OCI-LY1 (cell line): ENCODE data around the gene CRISP2.

Experiments
- H2AFZ ChIP-seq: fragments of 200-600 bp; sonication (generic), shearing (Covaris generic); 2 replicates; pipeline ENCODE4 v1.6.0; 2014; ENCODE audit warnings: antibody characterized with exemption, mild to moderate bottlenecking, low read length
- H3F3A ChIP-seq: fragments of 200-600 bp; sonication (generic), shearing (Covaris generic); 2 replicates; pipeline ENCODE4 v1.6.0; 2014; ENCODE audit warnings: mild to moderate bottlenecking, antibody characterized with exemption, low read length, moderate library complexity; ENCODE audit not compliant: insufficient read depth
- H3K27ac ChIP-seq: fragments of 200-600 bp; sonication (generic); 2 replicates; pipeline ENCODE4 v1.5.1; 2014; ENCODE audit warnings: low read length, mixed run types, mild to moderate bottlenecking, low read depth; ENCODE audit not compliant: poor library complexity, severe bottlenecking
- H3K27me3 ChIP-seq: fragments of 200-600 bp; sonication (generic); 2 replicates; pipeline ENCODE4 v1.6.0; 2014; ENCODE audit warnings: antibody characterized with exemption, mild to moderate bottlenecking, low read length, moderate library complexity; ENCODE audit not compliant: insufficient read depth
- H3K36me3 ChIP-seq: fragments of 200-600 bp; sonication (generic); 2 replicates; pipeline ENCODE4 v1.6.1; 2014; ENCODE audit warnings: mild to moderate bottlenecking, antibody characterized with exemption, low read length, moderate library complexity, mixed read lengths; ENCODE audit not compliant: insufficient read depth
- H3K4me1 ChIP-seq: fragments of 200-600 bp; sonication (generic); 2 replicates; pipeline ENCODE4 v1.5.1; 2014; ENCODE audit warnings: mild to moderate bottlenecking, low read length, moderate library complexity; ENCODE audit not compliant: insufficient read depth, severe bottlenecking
- H3K4me2 ChIP-seq: fragments of 200-600 bp; sonication (generic), shearing (Covaris generic); 2 replicates; pipeline ENCODE4 v1.6.1; 2014; ENCODE audit warnings: low read length
- H3K4me3 ChIP-seq: fragments of 200-600 bp; sonication (generic); 2 replicates; pipeline ENCODE4 v1.5.1; 2014; ENCODE audit warnings: low read length, low read depth, mild to moderate bottlenecking, mixed read lengths; ENCODE audit not compliant: poor library complexity, severe bottlenecking
- H3K79me2 ChIP-seq: fragments of 200-600 bp; shearing (Covaris generic); 2 replicates; pipeline ENCODE4 v1.6.1; 2016; ENCODE audit warnings: mixed run types, low read length, mixed read lengths; ENCODE audit not compliant: insufficient read depth
- H3K9ac ChIP-seq: fragments of 200-600 bp; sonication (generic), shearing (Covaris generic); 2 replicates; pipeline ENCODE4 v1.6.1; 2014; ENCODE audit warnings: mild to moderate bottlenecking, low read length, mixed read lengths
- H3K9me2 ChIP-seq: fragments of 200-600 bp; sonication (generic), shearing (Covaris generic); 2 replicates; pipeline ENCODE4 v1.6.1; 2014; ENCODE audit warnings: low read depth, mild to moderate bottlenecking, low read length, mixed read lengths
- H3K9me3 ChIP-seq: fragments of 200-600 bp; shearing (Covaris generic); 2 replicates; pipeline ENCODE4 v1.6.1; 2014; ENCODE audit warnings: low read length, mixed read lengths
- H4K20me1 ChIP-seq: fragments of 200-600 bp; sonication (generic), shearing (Covaris generic); 2 replicates; pipeline ENCODE4 v1.6.0; 2016; ENCODE audit warnings: mild to moderate bottlenecking, low read length; ENCODE audit not compliant: insufficient read depth
- EZH2 ChIP-seq: fragments of 200-600 bp; sonication (generic), shearing (Covaris generic); IDR thresholded peaks from 2 replicates; pipeline ENCODE4 v1.8.0; 2017; ENCODE audit warnings: borderline replicate concordance, mixed run types, mild to moderate bottlenecking, antibody characterized with exemption, low read length, moderate library complexity, mixed read lengths
- TF ChIP-seq, protein P1 (sequence below): fragments of 200-600 bp; sonication (generic), shearing (Covaris generic); IDR thresholded peaks from 2 replicates; pipeline ENCODE4 v1.5.1; 2017; ENCODE audit warnings: mild to moderate bottlenecking, antibody characterized with exemption, low read length, moderate library complexity, mixed read lengths

The CRISP2 gene

GRCh38 chr6:49713346-49713745 is at the start of gene CRISP2:
TSS of gene CRISP2 (minus strand) at chr6:49713543. CDS start at chr6:49709196, 4,347 bp downstream.
- Histone ChIP-seq H2AFZ (no peak within 1 kb of the TSS), H3K9me3 (no peaks in the 10 kb centered on the region), H3K4me1 (no peaks in the 10 kb centered on the region), H3K9ac (no peak within 1 kb of the TSS), H3F3A (no peaks in the 10 kb centered on the region), H3K4me3 (no peak within 1 kb of the TSS), H3K79me2 (no peaks in the 10 kb centered on the region), H3K27ac (no peak within 1 kb of the TSS), H4K20me1 (no peaks in the 10 kb centered on the region), H3K4me2 (no peak within 1 kb of the TSS), H3K36me3 (no peaks in the 10 kb centered on the region), H3K27me3 (no peaks in the 10 kb centered on the region), H3K9me2 (no peaks in the 10 kb centered on the region)
- TF ChIP-seq, protein P1, sequence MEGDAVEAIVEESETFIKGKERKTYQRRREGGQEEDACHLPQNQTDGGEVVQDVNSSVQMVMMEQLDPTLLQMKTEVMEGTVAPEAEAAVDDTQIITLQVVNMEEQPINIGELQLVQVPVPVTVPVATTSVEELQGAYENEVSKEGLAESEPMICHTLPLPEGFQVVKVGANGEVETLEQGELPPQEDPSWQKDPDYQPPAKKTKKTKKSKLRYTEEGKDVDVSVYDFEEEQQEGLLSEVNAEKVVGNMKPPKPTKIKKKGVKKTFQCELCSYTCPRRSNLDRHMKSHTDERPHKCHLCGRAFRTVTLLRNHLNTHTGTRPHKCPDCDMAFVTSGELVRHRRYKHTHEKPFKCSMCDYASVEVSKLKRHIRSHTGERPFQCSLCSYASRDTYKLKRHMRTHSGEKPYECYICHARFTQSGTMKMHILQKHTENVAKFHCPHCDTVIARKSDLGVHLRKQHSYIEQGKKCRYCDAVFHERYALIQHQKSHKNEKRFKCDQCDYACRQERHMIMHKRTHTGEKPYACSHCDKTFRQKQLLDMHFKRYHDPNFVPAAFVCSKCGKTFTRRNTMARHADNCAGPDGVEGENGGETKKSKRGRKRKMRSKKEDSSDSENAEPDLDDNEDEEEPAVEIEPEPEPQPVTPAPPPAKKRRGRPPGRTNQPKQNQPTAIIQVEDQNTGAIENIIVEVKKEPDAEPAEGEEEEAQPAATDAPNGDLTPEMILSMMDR: no peak
- no peak for TF ChIP-seq EZH2

GRCh38 chr6:49744259-49744658 is 30.9 kb upstream of the CRISP2 start, which contains the start of gene CRISP3:
TSS of gene CRISP3 (minus strand) at chr6:49744388. CDS start at chr6:49744367, 21 bp downstream.
- TF ChIP-seq, protein P1: no peak
- no peak for TF ChIP-seq EZH2
- Histone ChIP-seq H3K27ac (no peak within 1 kb of the TSS), H3K9me2 (no peaks in the 10 kb centered on the region), H3K9ac (no peak within 1 kb of the TSS), H2AFZ (no peak within 1 kb of the TSS), H3K9me3 (no peaks in the 10 kb centered on the region), H3K79me2 (no peaks in the 10 kb centered on the region), H3K4me1 (no peaks in the 10 kb centered on the region), H3K4me3 (no peak within 1 kb of the TSS), H3K4me2 (no peak within 1 kb of the TSS), H3K27me3 (no peaks in the 10 kb centered on the region), H3F3A (no peaks in the 10 kb centered on the region), H4K20me1 (no peaks in the 10 kb centered on the region), H3K36me3 (no peaks in the 10 kb centered on the region)

DNA sequence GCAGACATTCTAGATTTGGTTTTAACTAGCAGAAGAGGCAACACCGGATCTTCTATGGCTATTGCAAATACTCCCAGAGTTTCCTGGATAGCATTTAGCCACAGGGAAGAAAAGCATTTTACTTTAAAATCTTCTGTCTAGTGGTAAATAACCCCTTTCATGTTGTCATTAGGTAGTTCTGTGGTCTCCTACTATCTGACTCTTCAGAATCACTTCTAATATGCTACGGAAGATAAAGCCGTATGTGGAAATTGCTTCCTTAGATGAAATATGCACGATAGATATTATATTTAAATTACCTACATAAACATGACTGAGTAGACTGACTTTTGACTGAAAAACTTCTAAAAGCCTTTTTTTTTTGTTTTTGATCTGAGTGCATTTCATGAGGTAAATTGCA is 30.1 kb upstream of the CRISP2 start:
- no peak for TF ChIP-seq EZH2
- TF ChIP-seq, protein P1: no peak
- no peak overlapping the region for H3K27ac ChIP-seq
- H3K4me1 ChIP-seq: no peaks in the 10 kb centered on the region
- H3K4me3 ChIP-seq: no peak overlapping the region
- no peak overlapping the region for H3K9ac ChIP-seq
- H4K20me1 ChIP-seq: no peaks in the 10 kb centered on the region
- no peak overlapping the region for H2AFZ ChIP-seq
- H3K9me3 ChIP-seq: no peaks in the 10 kb centered on the region
- H3K4me2 ChIP-seq: no peak overlapping the region
- H3K79me2 ChIP-seq: no peaks in the 10 kb centered on the region
- no peaks in the 10 kb centered on the region for H3K27me3 ChIP-seq
- no peaks in the 10 kb centered on the region for H3K36me3 ChIP-seq
- H3F3A ChIP-seq: no peaks in the 10 kb centered on the region
- H3K9me2 ChIP-seq: no peaks in the 10 kb centered on the region
